ENCODE data around the gene TBX18. TPM values are rescaled to one million over a fixed set of nuclear protein-coding genes. Genes with fewer than 3 reads are reported as not detected.

Gene TBX18
- total and polyA plus RNA-seq, 2 of the 4 experiments (the other 2 are of a cell fraction), result 0.86 to 1.3 TPM

GRCh38 chr6:84766118-84766798, 1.9 kb upstream of the TBX18 start:
- H2BK120ac ChIP-seq (ENCODE audit: low read depth, low read length), result no peak overlapping the region
- no peak overlapping the region for H3K18ac ChIP-seq (ENCODE audit: low read depth, low read length)
- peaks cover 6% of the 10 kb centered on the region for H3K9me3 ChIP-seq (ENCODE audit: control insufficient read depth, insufficient read depth, low read length)
- no peak overlapping the region for H4K91ac ChIP-seq (ENCODE audit: insufficient read depth, low read depth, low read length)
- no peak overlapping the region for H2AFZ ChIP-seq (replicated peaks; ENCODE audit: low read length, poor library complexity)
- intact Hi-C loops (cut with micrococcal nuclease) (loop anchor here (10.0 kb wide), 1 partner anchor 559 kb away; no protein-coding TSS in a partner anchor), in situ Hi-C loops (cut with MboI; ENCODE audit: low sequenced_read_pairs) (loop anchor here (10.0 kb wide), 1 partner anchor 341 kb away; no protein-coding TSS in a partner anchor), dilution Hi-C loops (cut with HindIII; ENCODE audit: low sequenced_read_pairs, unreplicated experiment) (no loop called here)
- no peak overlapping the region for H2AK9ac ChIP-seq (replicated peaks; ENCODE audit: low read depth, low read length, poor library complexity)
- no peak overlapping the region for H3K4me3 ChIP-seq (ENCODE audit: insufficient read depth, low read depth, low read length)
- no peak for ATAC-seq (ENCODE audit: low read depth)
- BruUV-seq (replicated peaks), result no TSS peak
- H3K27me3 ChIP-seq (ENCODE audit: control insufficient read depth, insufficient read depth, low read length), result peaks cover 71% of the 10 kb centered on the region
- no peak overlapping the region for H2AK5ac ChIP-seq (ENCODE audit: low read depth, low read length)
- H2BK5ac ChIP-seq (ENCODE audit: low read depth, low read length, poor library complexity, severe bottlenecking), result no peak overlapping the region
- H4K5ac ChIP-seq (ENCODE audit: low read depth, low read length), result no peak overlapping the region
- no peak overlapping the region; the same call in 1 of the 2 replicates for H3K23ac ChIP-seq (ENCODE audit: low read depth, low read length)
- H3K36me3 ChIP-seq (ENCODE audit: control insufficient read depth, insufficient read depth, low read length), result no peaks in the 10 kb centered on the region
- no peaks in the 10 kb centered on the region for H3K79me1 ChIP-seq (ENCODE audit: low read depth in 1 of 2, low read length in 2 of 2)
- H2BK20ac ChIP-seq (ENCODE audit: low read depth, low read length), result no peak overlapping the region
- no peak overlapping the region for H2BK15ac ChIP-seq (ENCODE audit: low read depth, low read length)
- no peak overlapping the region for H3K27ac ChIP-seq (ENCODE audit: insufficient read depth, low read length)
- no peak overlapping the region for H3K4me2 ChIP-seq (ENCODE audit: low read depth, low read length)
- H4K20me1 ChIP-seq (ENCODE audit: insufficient read depth, low read length), result no peaks in the 10 kb centered on the region
- ChIA-PET POLR2A (ENCODE audit: unreplicated experiment) (no interaction called here), CTCF (no interaction called here)
- no peak overlapping the region for H4K8ac ChIP-seq (ENCODE audit: low read depth in 2 of 2, low read length in 2 of 2)
- WGBS, 2 experiments (ENCODE audit: extremely low coverage in 2 of 2, insufficient read length in 1 of 2), result 6% methylated on average over 12 of the region's 32 CpGs; no CpG with 5 or more reads in 1 of the 2 experiments
- no peak overlapping the region for H3K14ac ChIP-seq (replicated peaks; ENCODE audit: low read depth, low read length)
- H3K56ac ChIP-seq (ENCODE audit: extremely low read depth, insufficient read depth, low read length), result no peak overlapping the region
- no peak overlapping the region for H3K4ac ChIP-seq (ENCODE audit: low read depth, low read length)
- no peak overlapping the region for H3K9ac ChIP-seq (ENCODE audit: low read depth, low read length)
- no peak for DNase-seq
- TF ChIP-seq ELK1 (IDR thresholded peaks at IDR 0.05; ENCODE audit: borderline replicate concordance, low read depth, low read length) (no peak), RCOR1 (IDR thresholded peaks at IDR 0.05; ENCODE audit: insufficient replicate concordance, low read length) (no peak), RFX5 (IDR thresholded peaks at IDR 0.05; ENCODE audit: low read depth, low read length) (no peak), FOS (IDR thresholded peaks at IDR 0.05; ENCODE audit: low read depth, low read length) (no peak), MAZ (IDR thresholded peaks at IDR 0.05; ENCODE audit: borderline replicate concordance, low read depth, low read length) (no peak), SMC3 (IDR thresholded peaks at IDR 0.05; ENCODE audit: low read depth, low read length) (no peak), BHLHE40 (IDR thresholded peaks at IDR 0.05; ENCODE audit: low read depth, low read length) (no peak), USF2 (IDR thresholded peaks at IDR 0.05; ENCODE audit: low read depth, low read length) (no peak), CEBPB (IDR thresholded peaks at IDR 0.05; ENCODE audit: low read depth, low read length) (no peak), POLR2A (IDR thresholded peaks at IDR 0.05; ENCODE audit: low read depth, low read length) (no peak), MXI1 (IDR thresholded peaks at IDR 0.05; ENCODE audit: borderline replicate concordance, low read depth, low read length) (no peak), CTCF (conservative IDR thresholded peaks at IDR 0.05; ENCODE audit: low read depth, low read length) (no peak), RAD21 (IDR thresholded peaks at IDR 0.05; ENCODE audit: low read length) (no peak), CHD1 (IDR thresholded peaks at IDR 0.05; ENCODE audit: low read depth, low read length) (no peak), MAFK (IDR thresholded peaks at IDR 0.05; ENCODE audit: low read depth, low read length) (no peak), NFE2L2 (IDR thresholded peaks at IDR 0.05; ENCODE audit: low read depth, low read length) (no peak)
- no peaks in the 10 kb centered on the region for H3K9me1 ChIP-seq (ENCODE audit: insufficient read depth, low read length)
- H3K4me1 ChIP-seq (ENCODE audit: control insufficient read depth, insufficient read depth, low read length), result no peaks in the 10 kb centered on the region
